NCI-H526 treated with DMSO at 0.1 percent for 48 hours (cell line): ENCODE results near the gene SLC38A10.

Experiments used
- DNase-seq: peaks from one replicate; lab custom pipeline; 2025; lab: John Stamatoyannopoulos, UW

SLC38A10 gene

DNA sequence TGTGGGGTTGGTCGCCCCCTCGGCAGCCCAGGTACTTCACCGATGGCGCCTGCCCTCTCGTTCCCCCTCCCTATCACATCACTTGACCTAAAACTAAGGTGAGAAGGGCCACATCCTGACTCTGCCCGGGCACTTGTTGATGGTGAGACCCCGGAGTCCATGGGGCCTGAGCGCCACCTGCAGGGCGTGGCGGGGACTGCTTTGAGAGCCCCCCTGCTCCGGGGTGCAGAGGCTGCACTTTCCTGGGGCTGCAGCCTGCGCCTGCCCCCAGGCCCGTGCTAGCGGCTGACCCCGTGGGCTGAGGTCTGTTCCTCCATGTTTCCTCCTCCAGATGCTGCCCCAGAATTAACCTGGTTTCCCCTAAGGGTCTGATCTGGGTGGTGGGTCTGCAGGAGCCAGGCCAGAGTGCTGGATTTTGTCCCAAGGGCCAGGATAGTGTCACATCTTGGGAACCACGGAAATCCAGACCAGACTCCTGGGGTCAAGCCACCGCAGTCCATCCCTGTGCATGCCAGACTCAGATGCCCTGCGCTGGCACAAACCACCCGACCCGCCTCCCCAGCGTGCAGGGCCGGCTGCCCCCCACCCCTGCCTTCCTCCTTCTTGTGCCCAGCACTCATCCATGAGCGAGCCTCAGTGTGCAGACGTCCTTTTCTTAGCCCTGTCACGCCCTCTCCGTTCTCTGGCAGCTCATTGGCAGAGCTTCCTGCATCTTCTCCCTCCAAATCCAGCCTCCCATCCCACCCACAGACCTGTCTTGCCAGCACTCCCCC, 53.3 kb downstream of the SLC38A10 start:
- no peak for DNase-seq

DNA sequence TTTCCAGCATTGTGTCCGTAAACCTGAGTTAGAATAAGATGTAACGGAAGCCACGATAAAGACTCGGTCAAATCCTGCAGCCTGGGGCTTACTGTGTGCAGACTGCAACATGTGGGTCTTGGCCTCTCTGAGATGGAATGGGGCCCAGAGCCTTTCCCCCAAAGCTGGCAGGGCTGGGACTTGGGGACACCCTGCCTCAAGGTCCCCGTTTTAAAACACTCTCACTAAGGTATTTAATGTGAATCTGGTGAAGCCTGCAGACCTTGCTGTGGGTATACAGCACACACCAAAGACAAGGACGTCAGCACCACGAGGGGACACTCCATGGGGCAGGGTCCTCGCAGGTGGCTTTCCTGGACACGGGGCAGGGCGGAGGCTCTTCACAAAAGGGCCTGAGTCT, 53.9 kb downstream of the SLC38A10 start:
- no peak for DNase-seq

DNA sequence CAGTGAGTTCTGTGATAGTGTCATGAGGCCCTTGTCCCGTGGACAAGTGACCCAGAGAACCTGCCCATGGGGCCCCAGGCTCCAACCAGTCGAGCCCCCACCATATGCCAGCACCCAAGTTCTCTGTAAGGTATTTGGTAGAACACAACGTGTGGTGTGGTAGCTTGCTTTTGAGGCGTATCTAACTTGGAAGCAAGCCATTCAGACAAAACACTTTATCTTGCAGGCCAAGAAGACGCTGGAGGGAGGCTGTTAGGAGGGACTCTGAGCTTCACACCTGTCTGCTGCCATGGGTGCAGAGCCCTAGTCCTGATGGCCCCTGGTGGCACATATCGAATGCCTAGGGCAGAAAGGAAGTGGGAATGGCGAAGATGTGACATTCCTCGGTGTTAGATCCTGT, 54.3 kb downstream of the SLC38A10 start:
- no peak for DNase-seq

DNA sequence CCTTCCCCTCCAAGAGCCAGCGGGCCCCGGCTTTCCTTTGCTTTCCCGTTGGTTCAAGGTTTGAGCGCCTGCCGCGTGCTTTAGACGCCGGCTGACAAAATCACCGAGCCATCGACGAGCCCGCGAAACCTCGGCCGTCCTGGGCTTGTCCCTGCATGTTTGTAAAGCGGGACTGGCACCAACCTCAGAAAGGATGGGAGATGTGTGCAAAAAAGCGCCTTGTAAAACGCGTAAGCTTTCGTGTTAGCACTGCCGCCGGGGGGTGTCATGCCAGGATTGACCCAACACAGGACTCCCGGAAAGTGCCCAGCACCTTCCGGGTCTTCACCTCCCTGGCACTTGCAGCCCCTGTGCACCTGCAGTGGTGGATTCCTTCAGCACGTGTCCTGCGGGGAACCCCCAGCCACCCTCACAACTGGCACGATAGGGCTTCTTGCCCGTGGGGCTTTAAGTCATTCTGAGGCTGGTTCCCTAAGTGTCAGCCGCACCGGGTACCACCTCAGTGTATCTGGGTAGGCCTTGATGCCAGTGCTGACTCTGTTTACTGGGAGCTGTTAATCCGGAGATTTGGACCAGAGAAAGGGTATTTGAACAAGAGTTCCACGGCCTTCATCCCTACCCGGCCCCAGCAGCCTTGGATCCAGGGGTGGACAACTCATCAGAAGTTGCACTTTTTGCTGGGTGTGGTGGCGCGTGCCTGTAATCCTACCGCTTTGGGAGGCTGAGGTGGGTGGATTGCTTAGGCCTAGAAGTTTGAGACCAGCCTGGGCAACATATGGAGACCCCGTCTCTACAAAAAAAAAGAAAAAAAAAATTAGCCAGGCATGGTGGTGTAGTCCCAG, 55.2 kb downstream of the SLC38A10 start:
- DNase-seq: no peak

DNA sequence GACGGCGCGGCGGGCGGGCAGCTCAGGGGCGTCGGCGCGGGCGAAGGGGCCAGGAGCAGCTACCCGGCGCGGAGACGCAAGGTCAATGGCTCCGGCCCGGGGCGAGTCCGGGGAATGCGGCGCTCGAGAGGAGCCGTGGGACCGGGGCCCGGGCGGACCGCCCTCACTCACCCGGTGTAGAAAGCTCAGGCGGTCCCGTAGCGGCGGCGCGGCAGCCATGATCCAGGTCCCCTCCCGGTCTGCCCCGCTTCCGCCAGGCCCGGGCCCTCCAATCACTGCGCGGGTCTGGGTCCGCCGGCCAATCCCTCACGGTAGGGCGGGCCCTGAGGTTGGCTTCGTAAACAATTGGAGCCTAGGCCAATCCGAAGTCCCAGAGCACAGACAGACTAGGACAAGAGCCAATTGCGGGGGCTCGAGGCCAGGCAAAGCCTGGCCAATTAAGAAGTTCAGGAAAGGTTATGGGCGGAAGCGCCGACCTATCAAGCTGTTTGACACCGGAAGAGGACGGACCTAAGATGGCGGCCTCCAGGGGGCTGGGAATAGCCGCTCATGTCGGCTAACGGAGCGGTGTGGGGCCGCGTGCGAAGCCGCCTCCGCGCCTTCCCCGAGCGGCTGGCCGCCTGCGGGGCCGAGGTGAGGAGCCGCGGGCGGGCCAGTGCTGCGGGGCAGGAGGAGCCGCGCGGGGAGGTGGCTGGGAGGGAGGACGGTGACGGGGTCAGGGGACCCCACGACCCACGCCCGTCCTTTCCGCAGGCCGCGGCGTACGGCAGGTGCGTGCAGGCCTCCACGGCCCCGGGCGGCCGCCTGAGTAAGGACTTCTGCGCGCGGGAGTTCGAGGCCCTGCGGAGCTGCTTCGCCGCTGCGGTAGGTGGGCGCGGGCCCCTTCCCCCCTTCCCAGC, 56.0 kb downstream of the SLC38A10 start, which contains the start of the genes NDUFAF8 and TEPSIN:
TSS of gene NDUFAF8 (plus strand) at position 504 of the 899 bp plus-strand sequence. CDS start at position 550, 46 bp downstream.
TSS of gene TEPSIN (minus strand) at position 241 of the 899 bp plus-strand sequence. CDS start at position 219, 22 bp downstream.
- DNase-seq: peak; percentile 99

DNA sequence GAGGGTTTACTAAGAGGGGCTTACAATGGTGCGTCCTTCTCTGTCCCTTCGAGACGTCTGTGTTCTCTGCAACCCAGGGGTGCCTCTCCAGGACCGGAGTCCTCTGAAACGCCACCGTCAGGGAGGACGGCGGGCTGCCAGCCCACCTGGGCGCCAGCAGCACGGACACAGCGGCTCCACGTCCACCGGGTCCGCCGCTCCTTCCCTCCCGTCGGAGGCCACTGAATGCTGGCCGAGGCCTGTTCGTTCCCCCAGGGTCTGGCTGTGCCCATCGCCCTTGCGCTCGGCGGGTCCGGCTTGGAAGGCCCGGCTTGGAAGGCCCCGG, 56.7 kb downstream of the SLC38A10 start:
- DNase-seq: no peak

DNA sequence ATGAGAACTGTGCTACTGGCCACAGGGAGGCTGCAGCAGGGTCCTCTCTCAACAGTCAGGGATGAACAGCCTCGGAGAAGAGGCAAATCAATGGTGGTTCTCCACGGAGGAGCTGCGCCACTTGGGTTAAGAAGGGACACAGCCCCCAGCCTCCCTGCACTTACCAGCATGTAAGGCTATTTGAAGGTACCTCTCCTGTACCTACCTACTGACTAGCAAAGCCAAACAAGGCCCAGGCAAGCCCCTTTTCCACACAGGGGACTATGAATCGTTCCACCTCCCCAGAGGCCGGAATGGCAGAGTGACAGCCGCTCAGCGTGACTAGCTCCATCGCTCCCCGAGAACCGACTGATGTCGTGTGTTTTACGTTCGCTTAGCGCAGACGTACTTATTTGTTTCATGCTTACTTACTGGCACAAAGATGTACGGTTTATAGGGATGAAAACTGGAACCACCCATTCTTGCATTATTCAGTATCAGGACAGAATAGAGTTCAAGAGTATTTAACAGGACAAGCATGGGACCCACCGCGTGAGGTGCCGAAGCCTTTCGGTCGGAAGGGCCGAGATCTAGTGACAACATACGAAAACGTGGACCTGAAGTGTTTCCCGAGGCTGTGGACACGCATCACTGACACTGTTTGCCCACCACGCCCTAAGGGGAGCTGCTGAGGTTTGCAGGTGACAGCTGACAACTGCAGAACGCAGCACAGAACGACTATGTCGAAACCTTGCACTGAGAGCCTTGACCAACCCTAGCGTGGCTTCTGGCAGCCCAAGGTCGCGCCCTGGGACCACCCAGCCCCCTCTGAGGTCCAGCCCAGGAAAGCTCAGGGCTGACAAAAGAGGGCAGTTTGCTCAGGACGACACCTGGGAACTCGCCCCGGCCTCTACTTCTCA, 57.3 kb downstream of the SLC38A10 start:
- DNase-seq: peak; percentile 9

DNA sequence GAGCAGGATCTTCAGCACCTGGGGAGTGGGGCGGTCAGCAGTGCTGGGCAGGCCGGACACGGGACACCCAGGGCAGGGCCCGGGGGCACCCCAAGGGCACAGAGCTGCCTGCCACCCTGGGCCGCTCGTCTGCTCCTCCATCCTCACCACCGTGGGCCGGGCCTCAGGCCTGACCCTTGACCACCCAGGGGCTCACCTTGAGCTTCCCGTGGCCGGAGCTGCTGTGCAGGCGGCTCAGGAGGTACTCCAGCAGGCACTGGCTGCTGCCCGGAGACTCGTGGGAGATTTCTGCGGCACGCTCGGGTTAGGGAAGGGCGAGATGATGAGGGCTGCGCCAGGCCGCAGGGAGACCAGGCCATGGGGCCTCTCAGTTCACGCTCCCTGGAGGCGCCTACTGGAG, 58.3 kb downstream of the SLC38A10 start:
- DNase-seq: no peak

DNA sequence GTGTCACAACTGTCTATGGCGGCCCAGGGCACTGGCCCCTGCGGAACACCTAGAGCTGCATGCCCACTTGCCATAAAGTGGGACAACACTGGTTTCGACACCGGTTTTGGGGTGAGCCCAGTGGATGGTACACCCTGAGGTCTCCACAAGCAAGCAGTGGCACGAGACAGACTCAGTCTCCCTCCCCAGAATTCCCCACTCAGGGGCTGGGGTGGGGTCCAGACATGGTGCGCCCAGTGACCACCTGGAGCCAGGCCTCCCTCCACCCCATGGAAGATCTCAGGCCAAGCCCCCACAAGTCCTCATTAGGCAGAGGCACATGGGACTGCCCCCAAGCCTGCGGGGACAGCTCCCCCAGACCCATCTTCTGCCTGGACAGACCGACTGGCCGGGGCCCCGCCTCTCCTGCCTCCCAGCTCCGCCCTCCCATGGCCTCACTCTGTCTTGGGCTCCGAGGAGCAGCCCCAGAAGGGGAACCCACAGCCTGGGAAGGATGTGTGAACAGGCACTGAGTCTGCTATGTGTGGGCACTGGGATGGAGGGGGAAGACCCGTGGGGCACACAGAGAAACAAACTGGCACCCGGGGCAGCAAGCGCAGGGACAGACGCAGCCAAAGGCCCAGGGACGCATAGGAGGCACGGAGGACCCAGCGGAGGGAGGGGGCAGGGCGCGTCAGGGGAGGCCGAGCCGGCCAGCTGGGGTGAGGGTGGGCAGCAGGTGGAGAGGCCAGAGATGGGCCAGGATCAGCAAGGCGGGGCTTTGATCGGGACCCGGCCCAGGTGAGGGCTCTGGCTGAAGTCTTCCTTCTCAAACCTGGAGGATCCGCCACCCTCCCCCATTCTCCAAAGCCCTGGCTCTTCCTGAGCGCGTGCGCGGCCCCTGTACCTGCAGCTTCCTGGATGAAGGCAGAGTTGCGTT, 59.0 kb downstream of the SLC38A10 start:
- no peak for DNase-seq

DNA sequence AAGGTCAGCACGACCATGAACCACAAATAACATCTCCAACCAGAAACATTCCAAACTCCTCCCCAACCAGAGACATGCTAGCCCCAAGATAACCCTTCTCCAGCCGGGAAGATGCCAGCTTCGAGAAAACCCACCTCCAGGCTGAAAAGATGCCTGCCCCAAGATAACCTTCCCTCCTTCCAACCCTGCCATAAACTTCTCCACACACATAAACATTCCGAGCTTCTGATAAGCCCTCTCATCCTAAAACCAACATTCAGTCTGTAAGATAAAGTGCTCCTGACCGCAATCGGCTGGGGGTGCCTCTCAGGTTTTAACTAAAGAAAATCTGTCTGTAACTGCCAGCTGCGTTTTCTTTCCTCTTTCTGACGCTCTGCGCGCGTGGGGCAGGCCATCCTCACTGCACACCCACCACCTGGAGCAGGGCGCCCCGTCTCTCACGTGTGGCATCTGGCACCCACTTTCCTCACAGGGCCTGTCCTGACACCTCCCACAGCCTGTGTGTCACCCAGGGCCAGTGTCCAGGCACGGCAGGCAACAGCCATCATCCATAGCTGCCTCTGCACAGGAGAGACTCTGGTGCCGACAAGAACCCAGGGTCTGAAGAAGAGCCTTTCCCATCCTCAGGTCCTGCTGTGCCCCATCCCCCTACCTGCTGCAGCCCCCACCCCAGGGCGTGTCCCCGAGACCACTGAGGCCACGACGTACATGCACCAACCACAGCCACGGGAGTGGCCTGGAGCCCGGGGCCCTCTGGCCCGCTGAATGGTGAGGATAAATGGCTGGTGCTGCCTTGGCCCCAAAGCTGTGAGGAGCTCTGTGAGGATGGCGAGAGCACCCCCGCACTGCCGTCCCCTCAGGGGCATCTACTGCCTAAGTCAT, 59.9 kb downstream of the SLC38A10 start:
- no peak for DNase-seq

DNA sequence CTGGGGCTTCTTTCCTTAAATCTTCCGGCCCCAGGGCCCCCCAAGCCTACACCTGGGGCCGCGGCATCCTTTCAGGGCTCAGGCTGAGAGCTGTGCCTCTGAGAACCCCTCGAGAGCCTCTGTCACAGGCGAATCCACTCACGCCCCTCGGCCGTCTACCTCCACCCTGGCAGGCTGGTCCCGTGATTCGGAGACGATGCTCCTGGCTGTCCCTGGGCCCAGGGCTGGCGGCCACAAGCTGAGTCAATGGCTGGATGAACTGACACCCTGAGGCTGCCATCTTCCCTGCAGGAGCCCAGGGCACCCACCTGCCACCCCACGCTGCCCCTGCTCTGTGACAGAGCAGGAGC, 60.6 kb downstream of the SLC38A10 start:
- no peak for DNase-seq

DNA sequence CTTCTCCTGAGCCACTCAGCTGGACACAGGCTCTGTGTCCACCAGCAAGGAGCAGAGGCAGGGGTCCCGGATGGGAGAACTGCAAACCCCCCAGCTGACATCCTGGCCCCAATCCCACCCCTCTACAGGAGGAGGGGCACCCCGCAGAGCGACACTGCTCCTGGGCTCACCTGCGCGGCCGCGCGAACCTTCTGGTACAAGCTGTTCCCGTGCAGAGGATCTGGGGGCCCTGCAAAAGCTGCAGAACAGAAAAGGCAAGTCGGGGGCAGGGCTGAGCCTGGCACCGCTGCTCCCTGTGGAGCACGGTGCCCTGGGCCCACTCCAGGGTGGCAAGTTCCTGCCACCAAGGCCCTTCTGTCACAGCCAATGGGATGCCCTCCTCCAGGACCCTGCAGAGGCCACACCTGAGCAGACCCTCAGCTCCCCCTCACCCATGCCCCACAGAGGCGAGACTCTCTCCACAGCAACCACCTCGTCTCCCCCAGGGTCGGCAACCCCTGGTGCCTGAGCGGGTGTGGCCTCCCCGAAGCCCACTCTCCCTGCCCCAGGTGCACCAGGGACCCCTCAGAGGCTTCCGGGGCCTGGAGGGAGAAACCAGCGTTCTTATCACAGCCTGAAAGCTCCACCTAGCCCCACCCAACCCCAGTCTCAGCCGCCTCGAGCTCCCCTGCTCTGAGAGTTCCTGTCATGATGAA, 61.1 kb downstream of the SLC38A10 start:
- DNase-seq: no peak

DNA sequence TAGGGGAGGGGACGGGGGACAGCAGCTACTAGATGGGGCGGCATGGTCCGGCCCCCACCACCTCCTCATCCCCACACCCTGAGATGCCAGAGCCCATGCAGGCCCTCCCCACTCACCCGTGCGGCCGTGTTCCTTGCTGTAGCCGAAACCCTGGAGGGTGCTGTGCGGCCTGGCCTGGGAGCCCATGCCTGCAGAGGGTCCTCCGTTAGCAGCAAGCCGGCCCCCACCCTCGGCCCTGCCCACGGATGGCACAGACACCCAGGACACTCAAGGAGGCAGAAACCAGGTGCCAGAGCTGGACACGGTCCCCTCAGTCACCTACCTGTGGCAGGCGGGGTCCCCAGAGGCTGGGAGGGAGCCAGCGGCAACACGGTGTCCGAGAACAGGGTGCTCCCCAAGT, 61.8 kb downstream of the SLC38A10 start:
- DNase-seq: no peak

DNA sequence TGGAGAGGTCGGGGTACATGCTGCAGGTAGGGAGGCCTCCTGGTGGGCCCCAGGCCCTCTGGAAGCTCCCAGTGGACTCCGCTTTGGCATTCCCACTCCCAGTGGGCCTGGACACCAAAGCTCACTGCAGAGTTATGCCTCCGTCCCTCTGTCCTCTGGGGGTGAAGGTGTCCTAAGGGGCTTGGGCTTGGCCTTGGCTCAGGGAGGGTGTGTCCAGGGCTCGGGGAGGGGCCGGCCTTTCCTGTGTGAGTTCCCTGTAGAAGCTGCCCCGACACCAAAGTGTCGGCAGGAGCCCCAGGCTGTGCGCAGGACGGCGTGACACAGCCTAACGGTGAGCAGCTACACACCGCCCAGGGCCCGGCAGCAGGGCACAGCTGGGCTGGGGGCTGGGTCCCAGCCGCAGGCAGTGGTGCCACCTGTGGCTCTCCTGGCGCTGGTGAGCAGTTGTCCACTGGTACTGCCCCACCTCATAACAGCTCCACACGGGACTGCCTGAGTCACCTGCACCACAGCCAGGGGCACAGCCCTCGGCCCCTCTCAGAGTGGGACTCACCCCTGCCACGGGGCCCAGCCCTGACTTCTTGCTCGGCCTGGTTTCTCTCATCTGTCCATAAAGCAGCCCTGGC, 62.4 kb downstream of the SLC38A10 start:
- no peak for DNase-seq

DNA sequence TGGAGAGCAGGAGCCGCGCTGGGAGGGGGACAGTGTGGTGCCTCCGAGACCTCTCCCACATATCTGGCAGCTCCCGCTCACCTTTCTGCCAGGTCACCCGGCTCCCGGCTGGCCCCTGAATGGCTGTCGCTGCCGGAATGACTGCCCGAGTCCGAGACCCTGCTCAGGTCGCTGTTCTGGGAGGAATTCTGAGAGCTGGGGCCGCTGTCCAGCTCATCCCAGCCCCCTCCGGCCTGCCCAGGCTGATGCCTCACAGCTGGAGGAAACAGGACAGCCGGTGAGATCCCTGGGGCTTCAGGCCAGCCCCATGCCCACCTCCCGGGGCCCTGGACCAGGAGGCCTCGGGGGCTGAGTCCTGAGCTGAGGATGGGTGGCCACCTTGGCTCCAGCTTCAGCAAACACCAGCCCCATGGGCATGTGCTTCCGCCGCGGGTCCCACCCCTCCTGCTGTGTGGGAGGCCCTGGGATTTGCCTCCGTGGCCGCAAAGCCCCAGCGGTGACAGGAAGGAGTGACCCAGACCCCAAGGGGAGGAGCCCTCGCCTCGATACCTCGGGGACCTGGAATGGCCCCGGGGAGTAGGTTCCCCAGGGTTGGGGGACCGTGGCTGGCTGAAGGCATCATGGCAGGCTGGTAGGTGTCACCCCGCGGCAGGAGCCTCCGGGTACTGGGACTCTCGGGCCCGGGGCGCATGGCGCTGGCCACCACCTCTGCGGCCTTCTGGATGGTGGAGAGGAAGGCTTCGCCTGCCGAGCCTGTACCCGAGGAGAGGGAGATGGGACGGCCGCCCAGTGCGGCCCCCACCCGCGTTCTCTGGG, 63.1 kb downstream of the SLC38A10 start:
- DNase-seq: no peak

DNA sequence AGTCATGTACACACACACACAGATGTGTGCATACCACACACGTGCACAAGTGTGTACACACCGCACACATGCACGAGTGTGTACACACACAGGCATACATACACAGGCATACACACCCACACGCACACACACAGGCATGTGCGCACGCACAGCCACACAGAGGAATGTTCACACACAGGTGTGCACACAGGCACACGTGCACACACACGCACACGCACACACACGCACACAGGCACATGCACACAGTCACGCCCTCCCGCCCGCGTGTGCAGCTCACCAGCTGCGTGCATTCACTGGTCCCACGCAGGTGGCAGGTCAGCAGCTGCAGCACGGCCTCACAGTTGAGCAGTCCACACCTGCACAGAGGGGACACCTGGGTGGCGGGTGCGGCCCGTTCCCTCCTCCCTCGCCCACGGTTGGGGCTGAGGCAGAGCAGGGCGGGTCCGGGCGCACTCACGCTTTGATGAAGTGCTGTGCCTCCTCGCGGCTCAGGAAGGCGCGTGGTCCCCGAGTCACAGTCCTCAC, 63.9 kb downstream of the SLC38A10 start:
- no peak for DNase-seq
